GM23248 (cell line): ENCODE data around the gene MAGIX. TPM values are rescaled to one million over a fixed set of nuclear protein-coding genes. Genes with fewer than 3 reads are reported as not detected.
"Not testable (repeated sequence)": the region's sequence is repeated elsewhere in the genome, so short reads cannot be mapped to it uniquely, and the experiment has no call there.

ENCODE experiments used
- DNase-seq: peaks from one replicate; pipeline ENCODE4 v3.0.0-alpha.2; 2015
- H2AFZ ChIP-seq: fragments of 200-600 bp; sonication (generic); 2 replicates; pipeline ENCODE4 v1.6.1; 2016; ENCODE audit warnings: antibody characterized with exemption
- H3F3A ChIP-seq: fragments of 200-600 bp; sonication (generic); 2 replicates; pipeline ENCODE4 v1.6.1; 2016; ENCODE audit warnings: mild to moderate bottlenecking, antibody characterized with exemption, mixed run types; ENCODE audit not compliant: insufficient read depth
- H3K27ac ChIP-seq: fragments of 200-600 bp; sonication (generic); 2 replicates; pipeline ENCODE4 v1.5.1; 2016; ENCODE audit warnings: mild to moderate bottlenecking
- H3K27me3 ChIP-seq: fragments of 200-600 bp; sonication (generic); replicated peaks from 2 replicates; pipeline ENCODE4 v1.6.1; 2016; ENCODE audit warnings: mild to moderate bottlenecking; ENCODE audit not compliant: insufficient read depth
- H3K36me3 ChIP-seq: fragments of 200-600 bp; sonication (generic); 2 replicates; pipeline ENCODE4 v1.6.1; 2016; ENCODE audit warnings: low read depth, mild to moderate bottlenecking
- H3K4me1 ChIP-seq: fragments of 200-600 bp; sonication (generic); 2 replicates; pipeline ENCODE4 v1.6.1; 2016; ENCODE audit warnings: mild to moderate bottlenecking; ENCODE audit not compliant: insufficient read depth
- H3K4me2 ChIP-seq: fragments of 200-600 bp; sonication (generic); one replicate; pipeline ENCODE4 v1.6.1; 2016; ENCODE audit warnings: mild to moderate bottlenecking; ENCODE audit not compliant: unreplicated experiment
- H3K4me3 ChIP-seq: fragments of 200-600 bp; sonication (generic); 2 replicates; pipeline ENCODE4 v1.5.1; 2016; ENCODE audit warnings: mild to moderate bottlenecking
- H3K79me2 ChIP-seq: fragments of 200-600 bp; sonication (generic); 2 replicates; pipeline ENCODE4 v1.6.1; 2016; ENCODE audit warnings: mild to moderate bottlenecking; ENCODE audit not compliant: insufficient read depth
- H3K9ac ChIP-seq: fragments of 200-600 bp; sonication (generic); 2 replicates; pipeline ENCODE4 v1.6.1; 2016; ENCODE audit warnings: mild to moderate bottlenecking
- H3K9me2 ChIP-seq: fragments of 200-600 bp; sonication (generic); 2 replicates; pipeline ENCODE4 v1.6.1; 2016; ENCODE audit warnings: mixed run types, mild to moderate bottlenecking, moderate library complexity; ENCODE audit not compliant: insufficient read depth
- H3K9me3 ChIP-seq: fragments of 200-600 bp; sonication (generic); one replicate; pipeline ENCODE4 v1.6.1; 2017; ENCODE audit warnings: low read depth
- H4K20me1 ChIP-seq: fragments of 200-600 bp; sonication (generic); 2 replicates; pipeline ENCODE4 v1.6.0; 2016; ENCODE audit not compliant: insufficient read depth
- EZH2 ChIP-seq: fragments of 200-600 bp; sonication (generic); IDR thresholded peaks from 2 replicates; pipeline ENCODE4 v1.6.1; 2018; ENCODE audit warnings: antibody characterized with exemption, mild to moderate bottlenecking; ENCODE audit not compliant: insufficient read depth, poor library complexity, severe bottlenecking
- EZH2phosphoT487 ChIP-seq: fragments of 200-600 bp; sonication (generic); IDR thresholded peaks from 2 replicates; pipeline ENCODE4 v1.6.1; 2018; ENCODE audit warnings: antibody characterized with exemption, moderate library complexity, mild to moderate bottlenecking, low read depth; ENCODE audit not compliant: insufficient read depth
- WGBS, 2 experiments: methylation state at CpG; one replicate each; pipeline ENCODE4 v1.1.6; 2015 to 2017; ENCODE audit warnings: low lambda C conversion rate in 2 of 2, low coverage in 1 of 2; ENCODE audit errors: missing lambda C conversion rate in 2 of 2; 5-methylcytosine and 5-hydroxymethylcytosine counted together
- in situ Hi-C: fragments of 300-500 bp; cut with MboI; formaldehyde crosslinking; loops from 2 replicates; pipeline ENCODE4 v1.15.0; 2020
- polyA plus RNA-seq: library from polyadenylated mRNA; unstranded; fragments of >200 nt; fragmentation: Nextera tagmentation; extraction: Ambion mirVana; gene quantifications from 2 replicates; pipeline ENCODE4 v1.2.1, GENCODE V29; 2016
- total RNA-seq: library from RNA; depleted of rRNA; stranded (reverse); fragments of >200 nt; shearing (Covaris generic); gene quantifications from 2 replicates; pipeline ENCODE4 v1.2.3, GENCODE V29; 2014

Gene MAGIX
- total and polyA plus RNA-seq, 2 experiments from 2014 or later = 1.5 to 8.0 TPM

- WGBS, 2 experiments = 77 to 80% methylated on average over 5 of the region's 5 CpGs
- Histone ChIP-seq H4K20me1 (no peaks in the 10 kb centered on the region), H3K9me3 (no peaks in the 10 kb centered on the region), H3K79me2 (peaks cover 23% of the 10 kb centered on the region), H3K4me2 (peak overlapping the region; percentile 76), H3K4me1 (no peaks in the 10 kb centered on the region), H3K27me3 (no peaks in the 10 kb centered on the region), H2AFZ (no peak overlapping the region), H3K27ac (peak overlapping the region; percentile 79; the same call in 1 of the 2 replicates), H3K9me2 (no peaks in the 10 kb centered on the region), H3K9ac (peak overlapping the region; percentile 99), H3F3A (no peaks in the 10 kb centered on the region), H3K4me3 (peak overlapping the region; percentile 100), H3K36me3 (no peaks in the 10 kb centered on the region)
- no peak for DNase-seq
- in situ Hi-C loops = no loop called here
- TF ChIP-seq EZH2phosphoT487 = no peak
- no peak for TF ChIP-seq EZH2
These were observed 40.1 kb upstream of the MAGIX start for GRCh38 chrX:49122499-49122898.

- H3K9me3 ChIP-seq, H2AFZ ChIP-seq, H3K4me2 ChIP-seq, H3K9ac ChIP-seq, H3K4me1 ChIP-seq, H3F3A ChIP-seq, H3K4me3 ChIP-seq, H3K9me2 ChIP-seq, H3K27me3 ChIP-seq, H4K20me1 ChIP-seq, DNase-seq, in situ Hi-C loops, H3K79me2 ChIP-seq, H3K27ac ChIP-seq, H3K36me3 ChIP-seq: not testable (repeated sequence)
- 61 to 68% methylated on average over 11 to 13 of the region's 13 CpGs for WGBS, 2 experiments
These were observed 34.8 kb upstream of the MAGIX start for GRCh38 chrX:49127742-49128258.

- no peak overlapping the region for H3K9ac ChIP-seq
- no peaks in the 10 kb centered on the region for H3K4me1 ChIP-seq
- TF ChIP-seq EZH2 = no peak
- TF ChIP-seq EZH2phosphoT487 = no peak
- H3K36me3 ChIP-seq = no peaks in the 10 kb centered on the region
- 75% methylated on average over 4 of the region's 4 CpGs for WGBS, 2 experiments
- H3K27me3 ChIP-seq = no peaks in the 10 kb centered on the region
- no peak overlapping the region for H3K4me3 ChIP-seq
- no peak overlapping the region for H3K27ac ChIP-seq
- in situ Hi-C loops = no loop called here
- no peaks in the 10 kb centered on the region for H3K9me2 ChIP-seq
- H3K79me2 ChIP-seq = no peaks in the 10 kb centered on the region
- no peaks in the 10 kb centered on the region for H3K9me3 ChIP-seq
- H3K4me2 ChIP-seq = no peak overlapping the region
- no peak overlapping the region for H2AFZ ChIP-seq
- H3F3A ChIP-seq = no peaks in the 10 kb centered on the region
- no peak for DNase-seq
- no peaks in the 10 kb centered on the region for H4K20me1 ChIP-seq
These were observed 33.1 kb upstream of the MAGIX start for GRCh38 chrX:49129427-49129826.

- 92 to 93% methylated on average over 1 to 7 of the region's 7 CpGs for WGBS, 2 experiments
- DNase-seq, H3F3A ChIP-seq, H3K36me3 ChIP-seq, H3K79me2 ChIP-seq, H3K9me2 ChIP-seq, H3K9me3 ChIP-seq, H4K20me1 ChIP-seq, H3K4me3 ChIP-seq, in situ Hi-C loops, H3K9ac ChIP-seq, H3K27ac ChIP-seq, H3K4me1 ChIP-seq, H3K27me3 ChIP-seq, H3K4me2 ChIP-seq, H2AFZ ChIP-seq: not testable (repeated sequence)
These were observed 30.3 kb upstream of the MAGIX start for GRCh38 chrX:49132275-49132674.

GRCh38 chrX:49133759-49134158 is 28.8 kb upstream of the MAGIX start:
- H3K27me3 ChIP-seq = no peaks in the 10 kb centered on the region
- no peaks in the 10 kb centered on the region for H3K36me3 ChIP-seq
- no peaks in the 10 kb centered on the region for H4K20me1 ChIP-seq
- H3K27ac ChIP-seq = no peak overlapping the region
- no peaks in the 10 kb centered on the region for H3K4me1 ChIP-seq
- no peak for DNase-seq
- no peak overlapping the region for H3K4me3 ChIP-seq
- H3K79me2 ChIP-seq = no peaks in the 10 kb centered on the region
- no peak overlapping the region for H2AFZ ChIP-seq
- in situ Hi-C loops = no loop called here
- H3K9me3 ChIP-seq = no peaks in the 10 kb centered on the region
- TF ChIP-seq EZH2 (no peak), EZH2phosphoT487 (no peak)
- H3F3A ChIP-seq = no peaks in the 10 kb centered on the region
- no peaks in the 10 kb centered on the region for H3K9me2 ChIP-seq
- 81 to 92% methylated on average over 1 of the region's 1 CpG for WGBS, 2 experiments
- H3K9ac ChIP-seq = no peak overlapping the region
- H3K4me2 ChIP-seq = no peak overlapping the region
